ENCODE measurements around the gene UFL1. TPM values are rescaled to one million over a fixed set of nuclear protein-coding genes. Genes with fewer than 3 reads are reported as not detected.

Gene UFL1
- total and polyA plus RNA-seq, 8 donors: 5.3 to 53.4 (median 17.7) TPM

GRCh38 chr6:96604420-96604819 lies 82.8 kb downstream of the UFL1 start:
- WGBS, 5 donors: 70 to 87% (median 84%) methylated on average over 2 of the region's 2 CpGs
- intact Hi-C loops (cut with DNase I; ENCODE audit: low total_unique reads): no loop called here
- H3K9me3 ChIP-seq: no peaks in the 10 kb centered on the region

More at GRCh38 chr6:96604420-96604819, 82.8 kb downstream of the UFL1 start:
- TF ChIP-seq POLR2A (IDR thresholded peaks at IDR 0.05): no peak
- TF ChIP-seq POLR2AphosphoS5 (IDR thresholded peaks at IDR 0.05): no peak
- TF ChIP-seq, protein P1, sequence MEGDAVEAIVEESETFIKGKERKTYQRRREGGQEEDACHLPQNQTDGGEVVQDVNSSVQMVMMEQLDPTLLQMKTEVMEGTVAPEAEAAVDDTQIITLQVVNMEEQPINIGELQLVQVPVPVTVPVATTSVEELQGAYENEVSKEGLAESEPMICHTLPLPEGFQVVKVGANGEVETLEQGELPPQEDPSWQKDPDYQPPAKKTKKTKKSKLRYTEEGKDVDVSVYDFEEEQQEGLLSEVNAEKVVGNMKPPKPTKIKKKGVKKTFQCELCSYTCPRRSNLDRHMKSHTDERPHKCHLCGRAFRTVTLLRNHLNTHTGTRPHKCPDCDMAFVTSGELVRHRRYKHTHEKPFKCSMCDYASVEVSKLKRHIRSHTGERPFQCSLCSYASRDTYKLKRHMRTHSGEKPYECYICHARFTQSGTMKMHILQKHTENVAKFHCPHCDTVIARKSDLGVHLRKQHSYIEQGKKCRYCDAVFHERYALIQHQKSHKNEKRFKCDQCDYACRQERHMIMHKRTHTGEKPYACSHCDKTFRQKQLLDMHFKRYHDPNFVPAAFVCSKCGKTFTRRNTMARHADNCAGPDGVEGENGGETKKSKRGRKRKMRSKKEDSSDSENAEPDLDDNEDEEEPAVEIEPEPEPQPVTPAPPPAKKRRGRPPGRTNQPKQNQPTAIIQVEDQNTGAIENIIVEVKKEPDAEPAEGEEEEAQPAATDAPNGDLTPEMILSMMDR (IDR thresholded peaks at IDR 0.05): no peak
- no peak for TF ChIP-seq EP300 (IDR thresholded peaks at IDR 0.05)
- H3K27me3 ChIP-seq: no peaks in the 10 kb centered on the region
- no peak overlapping the region for H3K4me3 ChIP-seq
- no peak for DNase-seq
- H3K27ac ChIP-seq: no peak overlapping the region
- H3K4me1 ChIP-seq: no peaks in the 10 kb centered on the region
- no peaks in the 10 kb centered on the region for H3K36me3 ChIP-seq

Other genes starting within 250 kb of the UFL1 start
- 10 to 100 TPM in 3 of 5 donors, 1 to 10 TPM in 1, not detected in 1; 4.9 to 25.1 (median 17.8) TPM for gene FHL5, start 41.3 kb downstream of the UFL1 start, total RNA-seq
- gene FHL5, start 41.3 kb downstream of the UFL1 start, polyA plus RNA-seq: 1 to 10 TPM; 1.1 to 4.0 (median 3.3) TPM

Data from stomach (tissue), 9 donors.